GM23338 (cell line): ENCODE results near the gene CCNY. TPM values are rescaled to one million over a fixed set of nuclear protein-coding genes. Genes with fewer than 3 reads are reported as not detected.

Experiments used
- ATAC-seq: fragments of 200-7000 bp; cut with Tn5 transposase; 3 replicates; pipeline ENCODE4 v1.9.1; 2020
- DNase-seq: peaks from one replicate; pipeline ENCODE4 v3.0.0-alpha.2; 2015; ENCODE audit warnings: low spot score
- H2AFZ ChIP-seq: fragments of 200-600 bp; sonication (generic); 2 replicates; pipeline ENCODE4 v1.8.0; 2016; ENCODE audit warnings: antibody characterized with exemption, mild to moderate bottlenecking, moderate library complexity
- H3F3A ChIP-seq: fragments of 200-600 bp; sonication (generic); replicated peaks from 2 replicates; pipeline ENCODE4 v1.8.0; 2017; ENCODE audit warnings: antibody characterized with exemption, mixed run types, low read depth
- H3K27ac ChIP-seq: fragments of 200-600 bp; sonication (generic); 2 replicates; pipeline ENCODE4 v1.6.1; 2016; ENCODE audit warnings: low read depth
- H3K27me3 ChIP-seq: fragments of 200-600 bp; sonication (generic); 2 replicates; pipeline ENCODE4 v1.8.0; 2016; ENCODE audit warnings: mild to moderate bottlenecking, mixed run types, moderate library complexity; ENCODE audit not compliant: insufficient read depth
- H3K36me3 ChIP-seq: fragments of 200-600 bp; sonication (generic); 2 replicates; pipeline ENCODE4 v1.8.0; 2016; ENCODE audit warnings: mild to moderate bottlenecking; ENCODE audit not compliant: insufficient read depth
- H3K4me1 ChIP-seq: fragments of 200-600 bp; sonication (generic); 2 replicates; pipeline ENCODE4 v1.8.0; 2016; ENCODE audit warnings: mild to moderate bottlenecking, moderate library complexity; ENCODE audit not compliant: insufficient read depth
- H3K4me2 ChIP-seq: fragments of 200-600 bp; sonication (generic); 2 replicates; pipeline ENCODE4 v1.7.1; 2017; ENCODE audit warnings: mixed run types
- H3K4me3 ChIP-seq: fragments of 200-600 bp; sonication (generic); 2 replicates; pipeline ENCODE4 v1.6.1; 2016; ENCODE audit warnings: mixed run types
- H3K79me2 ChIP-seq: fragments of 200-600 bp; sonication (generic); replicated peaks from 2 replicates; pipeline ENCODE4 v1.8.0; 2017; ENCODE audit warnings: mild to moderate bottlenecking; ENCODE audit not compliant: insufficient read depth
- H3K9me2 ChIP-seq: fragments of 200-600 bp; sonication (generic); 2 replicates; pipeline ENCODE4 v1.8.0; 2017; ENCODE audit not compliant: insufficient read depth
- H4K20me1 ChIP-seq: fragments of 200-600 bp; sonication (generic); replicated peaks from 2 replicates; pipeline ENCODE4 v1.8.0; 2017; ENCODE audit warnings: mild to moderate bottlenecking; ENCODE audit not compliant: insufficient read depth
- H3K27ac Mint-ChIP-seq: 2 replicates; pipeline ENCODE4 v1.8.0; 2020; ENCODE audit warnings: inconsistent platforms, mild to moderate bottlenecking, moderate library complexity, mixed read lengths
- H3K27me3 Mint-ChIP-seq: 3 replicates; pipeline ENCODE4 v1.8.0; 2022; ENCODE audit warnings: low read depth, mild to moderate bottlenecking, moderate library complexity, mixed read lengths, inconsistent platforms; ENCODE audit not compliant: insufficient read depth, poor library complexity
- H3K36me3 Mint-ChIP-seq: 3 replicates; pipeline ENCODE4 v1.8.0; 2021; ENCODE audit warnings: low read depth, mild to moderate bottlenecking, inconsistent platforms, moderate library complexity, mixed read lengths
- H3K4me1 Mint-ChIP-seq: 3 replicates; pipeline ENCODE4 v1.8.0; 2020; ENCODE audit warnings: mild to moderate bottlenecking, inconsistent platforms, mixed read lengths
- H3K4me3 Mint-ChIP-seq: 3 replicates; pipeline ENCODE4 v1.8.0; 2021; ENCODE audit warnings: moderate library complexity, mild to moderate bottlenecking, inconsistent platforms, mixed read lengths
- H3K9me3 Mint-ChIP-seq: 3 replicates; pipeline ENCODE4 v1.8.0; 2020; ENCODE audit warnings: moderate library complexity, mild to moderate bottlenecking, inconsistent platforms, mixed read lengths
- CREB1 ChIP-seq: fragments of 250-450 bp; sonication (Bioruptor Pico); IDR thresholded peaks from 2 replicates; pipeline ENCODE4 v1.5.0; 2020; ENCODE audit warnings: low read depth, mild to moderate bottlenecking, moderate library complexity
- CTCF ChIP-seq, 2 experiments: fragments of 200-600 bp in 1 of 2; sonication (generic) in 1 of 2; conservative IDR thresholded peaks; 2 replicates each; pipeline versions ENCODE4 v1.5.1 to v1.6.1; 2016 to 2017; ENCODE audit warnings: antibody characterized with exemption in 2 of 2, low read depth in 2 of 2, mild to moderate bottlenecking in 2 of 2, moderate library complexity in 1 of 2
- ETS1 ChIP-seq: IDR thresholded peaks from 2 replicates; pipeline ENCODE4 v1.6.1; 2016; ENCODE audit warnings: antibody characterized with exemption
- EZH2 ChIP-seq: fragments of 200-600 bp; sonication (generic); IDR thresholded peaks from one replicate; pipeline ENCODE4 v1.8.0; 2017; ENCODE audit warnings: antibody characterized with exemption, mild to moderate bottlenecking, low read depth; ENCODE audit not compliant: unreplicated experiment
- EZH2phosphoT487 ChIP-seq: fragments of 200-600 bp; sonication (generic); IDR thresholded peaks from one replicate; pipeline ENCODE4 v1.8.1; 2018; ENCODE audit warnings: antibody characterized with exemption; ENCODE audit not compliant: unreplicated experiment
- NANOG ChIP-seq: IDR thresholded peaks from 2 replicates; pipeline ENCODE4 v1.6.1; 2016; ENCODE audit warnings: antibody characterized with exemption, borderline replicate concordance
- POLR2AphosphoS5 ChIP-seq: IDR thresholded peaks from 2 replicates; pipeline ENCODE4 v1.6.1; 2016; ENCODE audit warnings: antibody characterized with exemption, low read depth
- ZNF114 ChIP-seq: fragments of 250-450 bp; sonication (Bioruptor Pico); IDR thresholded peaks from 2 replicates; pipeline ENCODE4 v1.5.0; 2020; ENCODE audit warnings: mild to moderate bottlenecking, moderate library complexity
- polyA plus RNA-seq: library from polyadenylated mRNA; unstranded; fragments of >200 nt; fragmentation: Nextera tagmentation; extraction: Ambion mirVana; gene quantifications from 2 replicates; pipeline ENCODE4 v1.2.1, GENCODE V29; 2016
- total RNA-seq: library from RNA; depleted of rRNA; stranded (reverse); fragments of >200 nt; shearing (Covaris generic); gene quantifications from 2 replicates; pipeline ENCODE4 v1.2.3, GENCODE V29; 2014
- TF ChIP-seq, protein P1 (sequence below): IDR thresholded peaks from one replicate; pipeline ENCODE4 v1.6.1; 2018; ENCODE audit warnings: antibody characterized with exemption; ENCODE audit not compliant: unreplicated experiment
- TF ChIP-seq, protein P2 (sequence below): fragments of 250-450 bp; sonication (Bioruptor Pico); IDR thresholded peaks from 2 replicates; pipeline ENCODE4 v1.5.0; 2020; ENCODE audit warnings: mild to moderate bottlenecking, moderate library complexity

Gene CCNY
- total and polyA plus RNA-seq, 2 experiments from 2014 or later, result 14.2 to 29.0 TPM

- ATAC-seq, result no peak
- DNase-seq, result no peak
- H3F3A ChIP-seq, result no peaks in the 10 kb centered on the region
- H4K20me1 ChIP-seq, result no peaks in the 10 kb centered on the region; the same call in 1 of the 2 replicates
- no peak for TF ChIP-seq CTCF (conservative IDR thresholded peaks at IDR 0.05; ENCODE audit: low read depth in 2 of 2)
- no peak for TF ChIP-seq CREB1 (CRISPR knock-in tag)
- TF ChIP-seq ETS1, result no peak
- TF ChIP-seq EZH2, result no peak
- TF ChIP-seq, protein P1, sequence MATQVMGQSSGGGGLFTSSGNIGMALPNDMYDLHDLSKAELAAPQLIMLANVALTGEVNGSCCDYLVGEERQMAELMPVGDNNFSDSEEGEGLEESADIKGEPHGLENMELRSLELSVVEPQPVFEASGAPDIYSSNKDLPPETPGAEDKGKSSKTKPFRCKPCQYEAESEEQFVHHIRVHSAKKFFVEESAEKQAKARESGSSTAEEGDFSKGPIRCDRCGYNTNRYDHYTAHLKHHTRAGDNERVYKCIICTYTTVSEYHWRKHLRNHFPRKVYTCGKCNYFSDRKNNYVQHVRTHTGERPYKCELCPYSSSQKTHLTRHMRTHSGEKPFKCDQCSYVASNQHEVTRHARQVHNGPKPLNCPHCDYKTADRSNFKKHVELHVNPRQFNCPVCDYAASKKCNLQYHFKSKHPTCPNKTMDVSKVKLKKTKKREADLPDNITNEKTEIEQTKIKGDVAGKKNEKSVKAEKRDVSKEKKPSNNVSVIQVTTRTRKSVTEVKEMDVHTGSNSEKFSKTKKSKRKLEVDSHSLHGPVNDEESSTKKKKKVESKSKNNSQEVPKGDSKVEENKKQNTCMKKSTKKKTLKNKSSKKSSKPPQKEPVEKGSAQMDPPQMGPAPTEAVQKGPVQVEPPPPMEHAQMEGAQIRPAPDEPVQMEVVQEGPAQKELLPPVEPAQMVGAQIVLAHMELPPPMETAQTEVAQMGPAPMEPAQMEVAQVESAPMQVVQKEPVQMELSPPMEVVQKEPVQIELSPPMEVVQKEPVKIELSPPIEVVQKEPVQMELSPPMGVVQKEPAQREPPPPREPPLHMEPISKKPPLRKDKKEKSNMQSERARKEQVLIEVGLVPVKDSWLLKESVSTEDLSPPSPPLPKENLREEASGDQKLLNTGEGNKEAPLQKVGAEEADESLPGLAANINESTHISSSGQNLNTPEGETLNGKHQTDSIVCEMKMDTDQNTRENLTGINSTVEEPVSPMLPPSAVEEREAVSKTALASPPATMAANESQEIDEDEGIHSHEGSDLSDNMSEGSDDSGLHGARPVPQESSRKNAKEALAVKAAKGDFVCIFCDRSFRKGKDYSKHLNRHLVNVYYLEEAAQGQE, result no peak
- no peak for TF ChIP-seq POLR2AphosphoS5
- TF ChIP-seq ZNF114 (CRISPR knock-in tag), result no peak
- TF ChIP-seq, protein P2, sequence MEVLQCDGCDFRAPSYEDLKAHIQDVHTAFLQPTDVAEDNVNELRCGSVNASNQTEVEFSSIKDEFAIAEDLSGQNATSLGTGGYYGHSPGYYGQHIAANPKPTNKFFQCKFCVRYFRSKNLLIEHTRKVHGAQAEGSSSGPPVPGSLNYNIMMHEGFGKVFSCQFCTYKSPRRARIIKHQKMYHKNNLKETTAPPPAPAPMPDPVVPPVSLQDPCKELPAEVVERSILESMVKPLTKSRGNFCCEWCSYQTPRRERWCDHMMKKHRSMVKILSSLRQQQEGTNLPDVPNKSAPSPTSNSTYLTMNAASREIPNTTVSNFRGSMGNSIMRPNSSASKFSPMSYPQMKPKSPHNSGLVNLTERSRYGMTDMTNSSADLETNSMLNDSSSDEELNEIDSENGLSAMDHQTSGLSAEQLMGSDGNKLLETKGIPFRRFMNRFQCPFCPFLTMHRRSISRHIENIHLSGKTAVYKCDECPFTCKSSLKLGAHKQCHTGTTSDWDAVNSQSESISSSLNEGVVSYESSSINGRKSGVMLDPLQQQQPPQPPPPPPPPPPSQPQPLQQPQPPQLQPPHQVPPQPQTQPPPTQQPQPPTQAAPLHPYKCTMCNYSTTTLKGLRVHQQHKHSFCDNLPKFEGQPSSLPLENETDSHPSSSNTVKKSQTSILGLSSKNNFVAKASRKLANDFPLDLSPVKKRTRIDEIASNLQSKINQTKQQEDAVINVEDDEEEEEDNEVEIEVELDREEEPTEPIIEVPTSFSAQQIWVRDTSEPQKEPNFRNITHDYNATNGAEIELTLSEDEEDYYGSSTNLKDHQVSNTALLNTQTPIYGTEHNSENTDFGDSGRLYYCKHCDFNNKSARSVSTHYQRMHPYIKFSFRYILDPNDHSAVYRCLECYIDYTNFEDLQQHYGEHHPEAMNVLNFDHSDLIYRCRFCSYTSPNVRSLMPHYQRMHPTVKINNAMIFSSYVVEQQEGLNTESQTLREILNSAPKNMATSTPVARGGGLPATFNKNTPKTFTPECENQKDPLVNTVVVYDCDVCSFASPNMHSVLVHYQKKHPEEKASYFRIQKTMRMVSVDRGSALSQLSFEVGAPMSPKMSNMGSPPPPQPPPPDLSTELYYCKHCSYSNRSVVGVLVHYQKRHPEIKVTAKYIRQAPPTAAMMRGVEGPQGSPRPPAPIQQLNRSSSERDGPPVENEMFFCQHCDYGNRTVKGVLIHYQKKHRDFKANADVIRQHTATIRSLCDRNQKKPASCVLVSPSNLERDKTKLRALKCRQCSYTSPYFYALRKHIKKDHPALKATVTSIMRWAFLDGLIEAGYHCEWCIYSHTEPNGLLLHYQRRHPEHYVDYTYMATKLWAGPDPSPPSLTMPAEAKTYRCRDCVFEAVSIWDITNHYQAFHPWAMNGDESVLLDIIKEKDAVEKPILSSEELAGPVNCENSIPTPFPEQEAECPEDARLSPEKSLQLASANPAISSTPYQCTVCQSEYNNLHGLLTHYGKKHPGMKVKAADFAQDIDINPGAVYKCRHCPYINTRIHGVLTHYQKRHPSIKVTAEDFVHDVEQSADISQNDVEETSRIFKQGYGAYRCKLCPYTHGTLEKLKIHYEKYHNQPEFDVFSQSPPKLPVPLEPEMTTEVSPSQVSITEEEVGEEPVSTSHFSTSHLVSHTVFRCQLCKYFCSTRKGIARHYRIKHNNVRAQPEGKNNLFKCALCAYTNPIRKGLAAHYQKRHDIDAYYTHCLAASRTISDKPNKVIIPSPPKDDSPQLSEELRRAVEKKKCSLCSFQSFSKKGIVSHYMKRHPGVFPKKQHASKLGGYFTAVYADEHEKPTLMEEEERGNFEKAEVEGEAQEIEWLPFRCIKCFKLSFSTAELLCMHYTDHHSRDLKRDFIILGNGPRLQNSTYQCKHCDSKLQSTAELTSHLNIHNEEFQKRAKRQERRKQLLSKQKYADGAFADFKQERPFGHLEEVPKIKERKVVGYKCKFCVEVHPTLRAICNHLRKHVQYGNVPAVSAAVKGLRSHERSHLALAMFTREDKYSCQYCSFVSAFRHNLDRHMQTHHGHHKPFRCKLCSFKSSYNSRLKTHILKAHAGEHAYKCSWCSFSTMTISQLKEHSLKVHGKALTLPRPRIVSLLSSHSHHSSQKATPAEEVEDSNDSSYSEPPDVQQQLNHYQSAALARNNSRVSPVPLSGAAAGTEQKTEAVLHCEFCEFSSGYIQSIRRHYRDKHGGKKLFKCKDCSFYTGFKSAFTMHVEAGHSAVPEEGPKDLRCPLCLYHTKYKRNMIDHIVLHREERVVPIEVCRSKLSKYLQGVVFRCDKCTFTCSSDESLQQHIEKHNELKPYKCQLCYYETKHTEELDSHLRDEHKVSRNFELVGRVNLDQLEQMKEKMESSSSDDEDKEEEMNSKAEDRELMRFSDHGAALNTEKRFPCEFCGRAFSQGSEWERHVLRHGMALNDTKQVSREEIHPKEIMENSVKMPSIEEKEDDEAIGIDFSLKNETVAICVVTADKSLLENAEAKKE (CRISPR knock-in tag), result no peak
- no peak for TF ChIP-seq NANOG
- no peak for TF ChIP-seq EZH2phosphoT487
- no peak overlapping the region for H3K4me3 Mint-ChIP-seq
- H3K4me1 ChIP-seq, result peaks cover 49% of the 10 kb centered on the region
- H3K36me3 ChIP-seq, result no peaks in the 10 kb centered on the region
- peaks cover 43% of the 10 kb centered on the region for H3K4me1 Mint-ChIP-seq
- no peak overlapping the region for H3K27ac ChIP-seq
- H3K79me2 ChIP-seq, result peaks cover 85% of the 10 kb centered on the region
- H3K4me3 ChIP-seq, result no peak overlapping the region
- H3K9me2 ChIP-seq, result no peaks in the 10 kb centered on the region
- no peaks in the 10 kb centered on the region for H3K9me3 Mint-ChIP-seq
- no peak overlapping the region for H3K4me2 ChIP-seq
- H3K27me3 Mint-ChIP-seq, result peaks cover 4% of the 10 kb centered on the region
- H3K36me3 Mint-ChIP-seq, result no peaks in the 10 kb centered on the region
- no peaks in the 10 kb centered on the region for H3K27me3 ChIP-seq
- no peak overlapping the region for H3K27ac Mint-ChIP-seq
- H2AFZ ChIP-seq, result no peak overlapping the region
Measured at GRCh38 chr10:35427543-35427942, 91.2 kb downstream of the CCNY start.
